ENCODE data around the gene SH3GLB1. TPM values are rescaled to one million over a fixed set of nuclear protein-coding genes. Genes with fewer than 3 reads are reported as not detected.

Gene SH3GLB1
- total RNA-seq, 1 donor, result 53.9 TPM

DNA sequence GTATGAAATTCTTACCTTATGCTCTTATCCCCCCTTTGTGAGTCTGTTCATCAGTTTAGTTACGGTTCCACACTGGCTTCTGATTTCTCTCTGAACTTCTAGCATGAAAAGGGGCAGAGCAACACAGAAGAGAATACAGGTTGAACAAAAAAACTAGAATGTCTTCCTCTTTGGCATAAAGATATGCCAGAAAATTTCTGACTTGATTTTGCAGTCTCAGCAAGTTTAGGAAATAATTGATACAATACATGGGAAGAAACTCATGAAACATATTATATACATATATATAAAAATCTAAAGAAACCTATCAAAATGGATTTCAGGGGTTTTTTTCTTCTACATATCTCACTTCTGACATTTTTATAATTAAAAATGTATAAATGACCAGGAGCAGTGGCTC lies 27.0 kb downstream of the SH3GLB1 start:
- no peak overlapping the region for H3K27ac ChIP-seq (ENCODE audit: low read depth, low read length)
- H3K36me3 ChIP-seq (ENCODE audit: insufficient read depth, low read length), result peaks cover 61% of the 10 kb centered on the region
- H3K79me2 ChIP-seq (ENCODE audit: insufficient read depth, low read length), result peaks cover 16% of the 10 kb centered on the region
- no peak overlapping the region for H3K4me3 ChIP-seq (ENCODE audit: insufficient read depth, low read length)
- TF ChIP-seq, protein P1, sequence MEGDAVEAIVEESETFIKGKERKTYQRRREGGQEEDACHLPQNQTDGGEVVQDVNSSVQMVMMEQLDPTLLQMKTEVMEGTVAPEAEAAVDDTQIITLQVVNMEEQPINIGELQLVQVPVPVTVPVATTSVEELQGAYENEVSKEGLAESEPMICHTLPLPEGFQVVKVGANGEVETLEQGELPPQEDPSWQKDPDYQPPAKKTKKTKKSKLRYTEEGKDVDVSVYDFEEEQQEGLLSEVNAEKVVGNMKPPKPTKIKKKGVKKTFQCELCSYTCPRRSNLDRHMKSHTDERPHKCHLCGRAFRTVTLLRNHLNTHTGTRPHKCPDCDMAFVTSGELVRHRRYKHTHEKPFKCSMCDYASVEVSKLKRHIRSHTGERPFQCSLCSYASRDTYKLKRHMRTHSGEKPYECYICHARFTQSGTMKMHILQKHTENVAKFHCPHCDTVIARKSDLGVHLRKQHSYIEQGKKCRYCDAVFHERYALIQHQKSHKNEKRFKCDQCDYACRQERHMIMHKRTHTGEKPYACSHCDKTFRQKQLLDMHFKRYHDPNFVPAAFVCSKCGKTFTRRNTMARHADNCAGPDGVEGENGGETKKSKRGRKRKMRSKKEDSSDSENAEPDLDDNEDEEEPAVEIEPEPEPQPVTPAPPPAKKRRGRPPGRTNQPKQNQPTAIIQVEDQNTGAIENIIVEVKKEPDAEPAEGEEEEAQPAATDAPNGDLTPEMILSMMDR (IDR thresholded peaks at IDR 0.05; ENCODE audit: extremely low read depth, low read depth, low read length), result no peak
- no peak for DNase-seq (ENCODE audit: insufficient read length, low spot score, missing footprints)
- H2AFZ ChIP-seq (ENCODE audit: low read length), result no peak overlapping the region
- H4K20me1 ChIP-seq (ENCODE audit: insufficient read depth, low read length), result peaks cover 8% of the 10 kb centered on the region
- H3K9me3 ChIP-seq (ENCODE audit: low read depth, low read length), result no peaks in the 10 kb centered on the region
- no peak overlapping the region for H3K4me2 ChIP-seq (ENCODE audit: insufficient read depth, low read length)
- peaks cover 4% of the 10 kb centered on the region for H3K4me1 ChIP-seq (ENCODE audit: insufficient read depth, low read length)
- no peaks in the 10 kb centered on the region for H3K27me3 ChIP-seq (ENCODE audit: insufficient read depth, low read length)

DNA sequence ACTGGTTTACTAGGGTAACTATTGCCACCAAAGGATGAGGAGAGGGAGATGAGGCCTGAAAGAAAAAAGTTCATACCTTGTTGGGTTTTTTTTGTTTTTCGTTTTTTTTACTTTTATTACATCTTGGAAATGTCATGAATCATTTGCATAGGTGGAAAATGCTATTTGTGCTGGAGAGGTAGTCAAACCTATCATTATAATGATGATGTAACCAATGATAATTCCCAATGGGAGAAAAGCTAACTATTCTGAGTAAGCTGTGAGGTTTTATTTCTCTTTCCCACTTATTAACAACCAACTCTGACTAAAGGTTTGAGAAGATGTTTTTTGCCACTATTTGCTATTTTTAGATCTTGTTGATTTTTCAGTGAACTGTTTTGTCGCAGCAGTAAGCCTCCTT lies 29.0 kb downstream of the SH3GLB1 start:
- Histone ChIP-seq H3K36me3 (ENCODE audit: insufficient read depth, low read length) (peaks cover 69% of the 10 kb centered on the region), H3K27me3 (ENCODE audit: insufficient read depth, low read length) (no peaks in the 10 kb centered on the region), H3K27ac (ENCODE audit: low read depth, low read length) (peak overlapping the region; percentile 59), H3K79me2 (ENCODE audit: insufficient read depth, low read length) (peaks cover 11% of the 10 kb centered on the region), H3K4me1 (ENCODE audit: insufficient read depth, low read length) (peaks cover 4% of the 10 kb centered on the region), H3K4me2 (ENCODE audit: insufficient read depth, low read length) (no peak overlapping the region), H4K20me1 (ENCODE audit: insufficient read depth, low read length) (peaks cover 8% of the 10 kb centered on the region), H3K9me3 (ENCODE audit: low read depth, low read length) (no peaks in the 10 kb centered on the region), H3K4me3 (ENCODE audit: insufficient read depth, low read length) (no peak overlapping the region), H2AFZ (ENCODE audit: low read length) (no peak overlapping the region)
- TF ChIP-seq, protein P1 (IDR thresholded peaks at IDR 0.05; ENCODE audit: extremely low read depth, low read depth, low read length), result no peak
- peak; percentile 58 for DNase-seq (ENCODE audit: insufficient read length, low spot score, missing footprints)

DNA sequence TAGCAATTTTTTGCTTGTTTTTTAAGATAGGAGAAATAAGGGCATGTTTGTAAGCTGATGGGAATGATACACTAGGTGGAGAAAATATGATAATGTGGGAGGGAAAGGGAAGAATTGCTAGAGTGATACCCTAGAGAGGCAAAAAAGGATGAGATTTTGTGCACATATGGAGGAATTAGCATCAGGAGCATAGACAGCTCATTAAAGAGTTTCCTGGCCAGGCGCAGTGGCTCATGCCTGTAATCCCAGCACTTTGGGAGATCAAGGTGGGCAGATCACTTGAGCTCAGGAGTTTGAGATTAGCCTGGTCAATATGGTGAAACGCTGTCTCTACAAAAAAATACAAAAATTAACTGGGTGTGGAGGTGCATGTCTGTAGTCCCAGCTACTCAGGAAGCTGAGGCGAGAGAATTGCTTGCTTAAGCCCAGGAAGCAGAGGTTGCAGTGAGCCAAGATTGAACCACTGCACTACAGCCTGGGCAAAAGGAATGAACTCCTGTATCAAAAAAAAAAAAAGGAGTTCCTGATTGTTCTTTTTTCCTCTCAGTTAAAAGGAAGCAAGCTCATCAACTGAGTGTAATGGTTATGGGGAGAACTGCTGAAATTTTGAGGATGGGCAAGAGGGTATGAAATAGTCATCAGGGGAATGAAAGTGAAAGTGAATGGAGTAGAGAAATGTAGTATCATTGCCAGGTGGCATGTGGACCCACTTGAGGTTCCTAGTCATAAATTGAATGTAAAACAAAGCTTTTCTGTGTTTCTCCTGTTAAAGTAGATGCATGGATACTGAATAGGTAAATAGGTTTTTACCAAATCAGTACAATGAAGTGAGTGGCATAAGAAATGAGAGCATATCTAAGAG lies 35.5 kb downstream of the SH3GLB1 start:
- no peaks in the 10 kb centered on the region for H4K20me1 ChIP-seq (ENCODE audit: insufficient read depth, low read length)
- no peak overlapping the region for H3K27ac ChIP-seq (ENCODE audit: low read depth, low read length)
- H3K9me3 ChIP-seq (ENCODE audit: low read depth, low read length), result no peaks in the 10 kb centered on the region
- H3K4me1 ChIP-seq (ENCODE audit: insufficient read depth, low read length), result peaks cover 6% of the 10 kb centered on the region
- no peaks in the 10 kb centered on the region for H3K27me3 ChIP-seq (ENCODE audit: insufficient read depth, low read length)
- peaks cover 87% of the 10 kb centered on the region for H3K36me3 ChIP-seq (ENCODE audit: insufficient read depth, low read length)
- peaks cover 13% of the 10 kb centered on the region for H3K79me2 ChIP-seq (ENCODE audit: insufficient read depth, low read length)
- H3K4me2 ChIP-seq (ENCODE audit: insufficient read depth, low read length), result no peak overlapping the region
- no peak overlapping the region for H3K4me3 ChIP-seq (ENCODE audit: insufficient read depth, low read length)
- H2AFZ ChIP-seq (ENCODE audit: low read length), result no peak overlapping the region
- no peak for DNase-seq (ENCODE audit: insufficient read length, low spot score, missing footprints)
- TF ChIP-seq, protein P1 (IDR thresholded peaks at IDR 0.05; ENCODE audit: extremely low read depth, low read depth, low read length), result no peak

DNA sequence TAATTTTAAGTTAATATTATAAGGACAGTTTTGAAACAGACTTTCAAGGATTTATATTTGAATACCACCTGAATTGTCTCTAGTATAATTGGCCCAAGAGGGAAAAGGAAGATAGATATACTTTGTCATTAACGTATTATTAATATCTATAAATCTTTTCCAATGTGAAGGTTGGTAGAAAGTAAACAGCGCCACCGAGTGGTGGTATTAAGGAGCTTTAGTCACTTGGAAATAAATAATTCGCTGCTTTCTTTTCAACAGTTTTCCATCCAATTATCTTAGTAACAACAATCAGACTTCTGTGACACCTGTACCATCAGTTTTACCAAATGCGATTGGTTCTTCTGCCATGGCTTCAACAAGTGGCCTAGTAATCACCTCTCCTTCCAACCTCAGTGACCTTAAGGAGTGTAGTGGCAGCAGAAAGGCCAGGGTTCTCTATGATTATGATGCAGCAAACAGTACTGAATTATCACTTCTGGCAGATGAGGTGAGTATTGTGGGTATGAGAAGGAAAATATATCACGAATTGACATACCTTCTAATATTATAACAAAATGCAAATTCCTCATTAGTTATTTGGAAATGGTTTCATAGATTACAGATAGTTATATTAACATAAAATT lies 37.7 kb downstream of the SH3GLB1 start:
- Histone ChIP-seq H2AFZ (ENCODE audit: low read length) (no peak overlapping the region), H3K27me3 (ENCODE audit: insufficient read depth, low read length) (no peaks in the 10 kb centered on the region), H3K27ac (ENCODE audit: low read depth, low read length) (no peak overlapping the region), H3K4me1 (ENCODE audit: insufficient read depth, low read length) (peaks cover 6% of the 10 kb centered on the region), H3K9me3 (ENCODE audit: low read depth, low read length) (no peaks in the 10 kb centered on the region), H3K36me3 (ENCODE audit: insufficient read depth, low read length) (peaks cover 75% of the 10 kb centered on the region), H4K20me1 (ENCODE audit: insufficient read depth, low read length) (peaks cover 4% of the 10 kb centered on the region), H3K79me2 (ENCODE audit: insufficient read depth, low read length) (peaks cover 7% of the 10 kb centered on the region), H3K4me2 (ENCODE audit: insufficient read depth, low read length) (no peak overlapping the region), H3K4me3 (ENCODE audit: insufficient read depth, low read length) (no peak overlapping the region)
- TF ChIP-seq, protein P1 (IDR thresholded peaks at IDR 0.05; ENCODE audit: extremely low read depth, low read depth, low read length), result peak; percentile 63
- DNase-seq (ENCODE audit: insufficient read length, low spot score, missing footprints), result no peak
